NCI-H460 (cell line): ENCODE results near the gene NDUFS6. TPM values are rescaled to one million over a fixed set of nuclear protein-coding genes. Genes with fewer than 3 reads are reported as not detected.
"Not testable (repeated sequence)": the region's sequence is repeated elsewhere in the genome, so short reads cannot be mapped to it uniquely, and the experiment has no call there.

Experiments
- DNase-seq: peaks from one replicate; pipeline ENCODE4 v3.0.0-alpha.2; 2016; ENCODE audit warnings: low read depth; ENCODE audit errors: extremely low read depth
- total RNA-seq: library from RNA; depleted of rRNA; stranded (reverse); fragments of >200 nt; shearing (Covaris generic); gene quantifications from 2 replicates; pipeline ENCODE4 v1.2.3, GENCODE V29; 2014

The NDUFS6 gene
- total RNA-seq, 1 experiment from 2014 or later: 70.7 TPM

- no peak for DNase-seq
Observed at GRCh38 chr5:1796371-1797102, 4.7 kb upstream of the NDUFS6 start.

- no peak for DNase-seq
Observed at GRCh38 chr5:1797103-1797800, 4.0 kb upstream of the NDUFS6 start.

- DNase-seq: no peak
Observed at GRCh38 chr5:1797855-1798254, 3.4 kb upstream of the NDUFS6 start.

GRCh38 chr5:1798589-1798988 lies 2.6 kb upstream of the NDUFS6 start:
- DNase-seq: not testable (repeated sequence)

GRCh38 chr5:1799110-1799601 lies 2.1 kb upstream of the NDUFS6 start:
- DNase-seq: no peak

- DNase-seq: peak; percentile 89
Observed at GRCh38 chr5:1799602-1800471, 1.4 kb upstream of the NDUFS6 start, which contains the start of gene MRPL36. MRPL36 (minus strand) TSS chr5:1799837; CDS start chr5:1798935, 902 bp downstream.

- no peak for DNase-seq
Observed at GRCh38 chr5:1800472-1801221, 560 bp upstream of the NDUFS6 start.

GRCh38 chr5:1801967-1802295 lies 724 bp downstream of the NDUFS6 start:
- DNase-seq: no peak

- DNase-seq: no peak
Observed at GRCh38 chr5:1803192-1803591, 2.0 kb downstream of the NDUFS6 start.

GRCh38 chr5:1804001-1804690 lies 2.9 kb downstream of the NDUFS6 start:
- no peak for DNase-seq

- no peak for DNase-seq
Observed at GRCh38 chr5:1805326-1805725, 4.1 kb downstream of the NDUFS6 start.

- no peak for DNase-seq
Observed at GRCh38 chr5:1805736-1806135, 4.5 kb downstream of the NDUFS6 start.

- DNase-seq: no peak
Observed at GRCh38 chr5:1806199-1806598, 5.0 kb downstream of the NDUFS6 start.

- no peak for DNase-seq
Observed at GRCh38 chr5:1806974-1807373, 5.8 kb downstream of the NDUFS6 start.

- no peak for DNase-seq
Observed at GRCh38 chr5:1807451-1808185, 6.4 kb downstream of the NDUFS6 start.

GRCh38 chr5:1808439-1808838 lies 7.2 kb downstream of the NDUFS6 start:
- no peak for DNase-seq

- no peak for DNase-seq
Observed at GRCh38 chr5:1809416-1810035, 8.3 kb downstream of the NDUFS6 start.

- no peak for DNase-seq
Observed at GRCh38 chr5:1810581-1811101, 9.4 kb downstream of the NDUFS6 start.
